Caco-2 (cell line): ENCODE results near the gene POU4F2. TPM values are rescaled to one million over a fixed set of nuclear protein-coding genes. Genes with fewer than 3 reads are reported as not detected.
A peak's percentile ranks its signal among the peaks of the same experiment; 100 is the strongest.

Source experiments
- BruUV-seq: library from RNA; stranded (reverse); fragments of 400-500 nt; replicated peaks from 2 replicates; lab custom pipeline; 2021; lab: Mats Ljungman, UMichigan
- CTCF ChIA-PET: fragments of 300-600 bp; sonication (Branson Sonifier 250); formaldehyde crosslinking; loops from one replicate; lab custom pipeline; 2022; ENCODE audit warnings: antibody characterized with exemption; lab: Charles Lee
- POLR2A ChIA-PET: fragments of 300-600 bp; sonication (Branson Sonifier 250); formaldehyde crosslinking; loops from one replicate; lab custom pipeline; 2022; ENCODE audit warnings: antibody characterized with exemption; lab: Charles Lee
- DNase-seq, 2 experiments: peaks; one replicate each; pipeline versions ENCODE4 v3.0.0 to v3.0.0-alpha.2; 2020 to 2022
- H3K27me3 ChIP-seq: replicated peaks from 2 replicates; pipeline ENCODE4 v1.6.0; 2011; ENCODE audit warnings: low read length; ENCODE audit not compliant: control insufficient read depth, insufficient read depth
- H3K36me3 ChIP-seq: 2 replicates; pipeline ENCODE4 v1.5.1; 2011; ENCODE audit warnings: low read length; ENCODE audit not compliant: control insufficient read depth, insufficient read depth
- H3K4me1 ChIP-seq: fragments of 250-450 bp; sonication (Bioruptor Pico); 2 replicates; pipeline ENCODE4 v1.5.1; 2020; ENCODE audit warnings: mild to moderate bottlenecking
- H3K4me3 ChIP-seq: 2 replicates; pipeline ENCODE4 v1.5.1; 2011; ENCODE audit warnings: low read depth, mild to moderate bottlenecking, control low read depth, low read length
- H3K9me3 ChIP-seq: fragments of 250-450 bp; sonication (Bioruptor Pico); 2 replicates; pipeline ENCODE4 v1.5.1; 2020; ENCODE audit warnings: mild to moderate bottlenecking, moderate library complexity
- H3K27ac Mint-ChIP-seq: one replicate; pipeline ENCODE4 v1.8.0; 2022; ENCODE audit warnings: mixed read lengths; ENCODE audit not compliant: unreplicated experiment
- H3K27me3 Mint-ChIP-seq: one replicate; pipeline ENCODE4 v1.8.0; 2022; ENCODE audit warnings: mixed read lengths; ENCODE audit not compliant: insufficient read depth, unreplicated experiment
- H3K36me3 Mint-ChIP-seq: one replicate; pipeline ENCODE4 v1.8.0; 2022; ENCODE audit warnings: mild to moderate bottlenecking, mixed read lengths; ENCODE audit not compliant: insufficient read depth, unreplicated experiment
- H3K4me1 Mint-ChIP-seq: one replicate; pipeline ENCODE4 v1.8.0; 2022; ENCODE audit warnings: low read depth, mixed read lengths; ENCODE audit not compliant: unreplicated experiment
- H3K4me3 Mint-ChIP-seq: one replicate; pipeline ENCODE4 v1.8.0; 2022; ENCODE audit warnings: mild to moderate bottlenecking, moderate library complexity, mixed read lengths; ENCODE audit not compliant: unreplicated experiment
- H3K9me3 Mint-ChIP-seq: one replicate; pipeline ENCODE4 v1.8.0; 2022; ENCODE audit warnings: mixed read lengths; ENCODE audit not compliant: unreplicated experiment
- CTCF ChIP-seq, 2 experiments: fragments of 200-600 bp in 1 of 2; IDR thresholded peaks; 1 replicate in 1 of 2; 2 replicates in 1 of 2; pipeline versions ENCODE4 v1.5.1 to v1.8.0; 2011 to 2022; ENCODE audit warnings: antibody characterized with exemption in 1 of 2, control low read depth in 1 of 2, inconsistent platforms in 1 of 2, low read depth in 1 of 2, low read length in 1 of 2, mild to moderate bottlenecking in 1 of 2, moderate library complexity in 1 of 2; ENCODE audit not compliant: insufficient read depth in 1 of 2, severe bottlenecking in 1 of 2, unreplicated experiment in 1 of 2
- intact Hi-C: fragments of 100-400 bp; cut with micrococcal nuclease; formaldehyde crosslinking; loops from one replicate; pipeline ENCODE4 v1.10.0; 2022; ENCODE audit not compliant: unreplicated experiment
- total RNA-seq: library from RNA; stranded (reverse); gene quantifications from 2 replicates; pipeline ENCODE4 v1.2.3, GENCODE V29; 2022

POU4F2 gene
- total RNA-seq, 1 experiment from 2014 or later = not detected

GRCh38 chr4:146643812-146644401, 5.2 kb downstream of the POU4F2 start:
- Mint-ChIP-seq H3K27me3 (peaks cover 12% of the 10 kb centered on the region), H3K36me3 (no peaks in the 10 kb centered on the region), H3K27ac (no peak overlapping the region), H3K4me1 (no peaks in the 10 kb centered on the region), H3K4me3 (no peak overlapping the region), H3K9me3 (no peaks in the 10 kb centered on the region)
- ChIA-PET CTCF (no interaction called here), POLR2A (no interaction called here)
- H3K4me1 ChIP-seq = no peaks in the 10 kb centered on the region
- peak in 1 of 2 experiments; percentile 13 for DNase-seq
- intact Hi-C loops = no loop called here
- no peaks in the 10 kb centered on the region for H3K36me3 ChIP-seq
- H3K9me3 ChIP-seq = no peaks in the 10 kb centered on the region
- H3K4me3 ChIP-seq = no peak overlapping the region
- H3K27me3 ChIP-seq = no peaks in the 10 kb centered on the region
- TF ChIP-seq CTCF (IDR thresholded peaks at IDR 0.05; ENCODE audit: insufficient read depth in 1 of 2, low read depth in 1 of 2, low read length in 1 of 2, severe bottlenecking in 1 of 2, unreplicated experiment in 1 of 2) = no peak
- BruUV-seq = no TSS peak

GRCh38 chr4:146645921-146646320, 7.2 kb downstream of the POU4F2 start:
- intact Hi-C loops = no loop called here
- no peaks in the 10 kb centered on the region for H3K27me3 ChIP-seq
- H3K4me1 ChIP-seq = no peaks in the 10 kb centered on the region
- Mint-ChIP-seq H3K27me3 (peaks cover 16% of the 10 kb centered on the region), H3K4me1 (no peaks in the 10 kb centered on the region), H3K9me3 (no peaks in the 10 kb centered on the region), H3K4me3 (no peak overlapping the region), H3K36me3 (no peaks in the 10 kb centered on the region), H3K27ac (no peak overlapping the region)
- ChIA-PET CTCF (no interaction called here), POLR2A (no interaction called here)
- H3K4me3 ChIP-seq = no peak overlapping the region
- no TSS peak for BruUV-seq
- no peaks in the 10 kb centered on the region for H3K9me3 ChIP-seq
- no peaks in the 10 kb centered on the region for H3K36me3 ChIP-seq
- no peak for DNase-seq
- TF ChIP-seq CTCF (IDR thresholded peaks at IDR 0.05; ENCODE audit: insufficient read depth in 1 of 2, low read depth in 1 of 2, low read length in 1 of 2, severe bottlenecking in 1 of 2, unreplicated experiment in 1 of 2) = no peak

- no peaks in the 10 kb centered on the region for H3K9me3 Mint-ChIP-seq
- POLR2A ChIA-PET = no interaction called here
- CTCF ChIA-PET = interaction anchor here (0.6 kb wide), 1 partner anchor 304 kb away, joined by 3 read pairs; no protein-coding TSS in a partner anchor
These were observed 8.1 kb downstream of the POU4F2 start for GRCh38 chr4:146646593-146647325.

More at GRCh38 chr4:146646593-146647325, 8.1 kb downstream of the POU4F2 start:
- BruUV-seq = no TSS peak
- intact Hi-C loops = no loop called here
- H3K27me3 Mint-ChIP-seq = peaks cover 16% of the 10 kb centered on the region
- no peaks in the 10 kb centered on the region for H3K36me3 ChIP-seq
- no peak for DNase-seq
- H3K4me1 ChIP-seq = no peaks in the 10 kb centered on the region
- no peak for TF ChIP-seq CTCF (IDR thresholded peaks at IDR 0.05; ENCODE audit: insufficient read depth in 1 of 2, low read depth in 1 of 2, low read length in 1 of 2, severe bottlenecking in 1 of 2, unreplicated experiment in 1 of 2)
- no peak overlapping the region for H3K27ac Mint-ChIP-seq
- H3K4me1 Mint-ChIP-seq = no peaks in the 10 kb centered on the region
- no peak overlapping the region for H3K4me3 Mint-ChIP-seq
- no peak overlapping the region for H3K4me3 ChIP-seq
- H3K36me3 Mint-ChIP-seq = no peaks in the 10 kb centered on the region
- H3K9me3 ChIP-seq = no peaks in the 10 kb centered on the region
- no peaks in the 10 kb centered on the region for H3K27me3 ChIP-seq
